HG03196 (cell line): Measurements from ENCODE around the gene TOB2.
A peak's percentile ranks its signal among the peaks of the same experiment; 100 is the strongest.
"Not testable (repeated sequence)": the region's sequence is repeated elsewhere in the genome, so short reads cannot be mapped to it uniquely, and the experiment has no call there.

Experiments used
- ATAC-seq: cut with Tn5 transposase; IDR thresholded peaks from one replicate; pipeline ENCODE4 v1.9.1; 2021; ENCODE audit not compliant: unreplicated experiment

Gene TOB2

GRCh38 chr22:41468381-41469217 is 22.0 kb upstream of the TOB2 start, which contains the start of the genes ACO2 and PHF5A:
TSS of gene ACO2 (plus strand) at chr22:41469117. CDS start at chr22:41469147, 30 bp downstream.
TSS of gene PHF5A (minus strand) at chr22:41468692. CDS start at chr22:41468653, 39 bp downstream.
- peak; percentile 84 for ATAC-seq

GRCh38 chr22:41461901-41462300 is 15.3 kb upstream of the TOB2 start:
- ATAC-seq: no peak

- ATAC-seq: not testable (repeated sequence)
These were observed 13.5 kb upstream of the TOB2 start for GRCh38 chr22:41460071-41460470.

GRCh38 chr22:41459431-41459830 is 12.8 kb upstream of the TOB2 start:
- no peak for ATAC-seq

- ATAC-seq: no peak
These were observed 11.6 kb upstream of the TOB2 start for GRCh38 chr22:41458161-41458728.

- peak; percentile 42 for ATAC-seq
These were observed 1.7 kb upstream of the TOB2 start for GRCh38 chr22:41448189-41448808.

GRCh38 chr22:41447435-41448188 is 1.0 kb upstream of the TOB2 start:
- no peak for ATAC-seq

GRCh38 chr22:41446057-41446501 is 522 bp downstream of the TOB2 start:
- ATAC-seq: no peak

- ATAC-seq: no peak
These were observed 1.2 kb downstream of the TOB2 start for GRCh38 chr22:41445129-41446056.

- ATAC-seq: peak; percentile 44
These were observed 2.1 kb downstream of the TOB2 start for GRCh38 chr22:41444360-41445128.

- ATAC-seq: no peak
These were observed 4.3 kb downstream of the TOB2 start for GRCh38 chr22:41442240-41442792.

GRCh38 chr22:41440511-41440910 is 6.1 kb downstream of the TOB2 start:
- not testable (repeated sequence) for ATAC-seq

GRCh38 chr22:41437198-41437597 is 9.4 kb downstream of the TOB2 start:
- no peak for ATAC-seq

- no peak for ATAC-seq
These were observed 10.1 kb downstream of the TOB2 start for GRCh38 chr22:41436322-41437113.

- no peak for ATAC-seq
These were observed 11.0 kb downstream of the TOB2 start for GRCh38 chr22:41435560-41435959.

GRCh38 chr22:41434361-41435003 is 12.1 kb downstream of the TOB2 start:
- not testable (repeated sequence) for ATAC-seq

- not testable (repeated sequence) for ATAC-seq
These were observed 13.1 kb downstream of the TOB2 start for GRCh38 chr22:41433480-41433879.

GRCh38 chr22:41431656-41432055 is 14.9 kb downstream of the TOB2 start:
- ATAC-seq: no peak
